HAP-1 (cell line): ENCODE data around the gene ADGRG3.

Source experiments
- DNase-seq, 2 experiments: peaks; one replicate each; pipeline ENCODE4 v3.0.0-alpha.2; 2016 to 2020; ENCODE audit warnings: low spot score in 2 of 2
- H3K27me3 ChIP-seq: fragments of 250-450 bp; sonication (Bioruptor Pico); 2 replicates; pipeline ENCODE4 v1.5.1; 2020; ENCODE audit warnings: low read depth, mild to moderate bottlenecking, moderate library complexity
- H3K36me3 ChIP-seq: fragments of 250-450 bp; sonication (Bioruptor Pico); replicated peaks from 2 replicates; pipeline ENCODE4 v1.5.1; 2020; ENCODE audit warnings: mild to moderate bottlenecking
- H3K4me1 ChIP-seq: fragments of 250-450 bp; sonication (Bioruptor Pico); 2 replicates; pipeline ENCODE4 v1.5.1; 2020; ENCODE audit warnings: mild to moderate bottlenecking
- H3K4me3 ChIP-seq: fragments of 250-450 bp; sonication (Bioruptor Pico); 2 replicates; pipeline ENCODE4 v1.5.1; 2020; ENCODE audit warnings: mild to moderate bottlenecking, moderate library complexity
- H3K9me3 ChIP-seq: fragments of 250-450 bp; sonication (Bioruptor Pico); 2 replicates; pipeline ENCODE4 v1.5.1; 2020; ENCODE audit warnings: mild to moderate bottlenecking, moderate library complexity
- in situ Hi-C: fragments of 300-500 bp; cut with MboI; formaldehyde crosslinking; loops from 3 replicates; pipeline ENCODE4 v1.14.3; 2020; ENCODE audit warnings: low sequenced_read_pairs, inconsistent platforms, mixed read lengths

ADGRG3 gene

GRCh38 chr16:57627184-57627871 is 40.8 kb upstream of the ADGRG3 start:
- no peak overlapping the region for H3K4me3 ChIP-seq
- no peaks in the 10 kb centered on the region for H3K9me3 ChIP-seq
- no peaks in the 10 kb centered on the region for H3K4me1 ChIP-seq
- no peaks in the 10 kb centered on the region for H3K27me3 ChIP-seq
- in situ Hi-C loops: no loop called here
- DNase-seq: peak in 1 of 2 experiments; percentile 34
- no peaks in the 10 kb centered on the region for H3K36me3 ChIP-seq

GRCh38 chr16:57628008-57628781 is 39.9 kb upstream of the ADGRG3 start, which contains the start of gene ADGRG1:
ADGRG1 (plus strand) TSS chr16:57628630; CDS start chr16:57650288, 21,658 bp downstream.
- H3K4me1 ChIP-seq: no peaks in the 10 kb centered on the region
- no peaks in the 10 kb centered on the region for H3K9me3 ChIP-seq
- H3K36me3 ChIP-seq: no peaks in the 10 kb centered on the region
- in situ Hi-C loops: no loop called here
- no peaks in the 10 kb centered on the region for H3K27me3 ChIP-seq
- no peak within 1 kb of the TSS for H3K4me3 ChIP-seq
- peak in 1 of 2 experiments; percentile 55 for DNase-seq

- in situ Hi-C loops: no loop called here
- no peak for DNase-seq
- Histone ChIP-seq H3K4me3 (no peak overlapping the region), H3K27me3 (no peaks in the 10 kb centered on the region), H3K4me1 (no peaks in the 10 kb centered on the region), H3K36me3 (no peaks in the 10 kb centered on the region), H3K9me3 (no peaks in the 10 kb centered on the region)
These were observed 39.3 kb upstream of the ADGRG3 start for GRCh38 chr16:57628783-57629293.

- no peak for DNase-seq
- H3K4me1 ChIP-seq: no peaks in the 10 kb centered on the region
- no peaks in the 10 kb centered on the region for H3K9me3 ChIP-seq
These were observed 38.3 kb upstream of the ADGRG3 start for GRCh38 chr16:57629516-57630406.

GRCh38 chr16:57630407-57630797 is 37.7 kb upstream of the ADGRG3 start:
- H3K4me3 ChIP-seq: no peak overlapping the region
- in situ Hi-C loops: no loop called here
- H3K27me3 ChIP-seq: no peaks in the 10 kb centered on the region
- no peaks in the 10 kb centered on the region for H3K4me1 ChIP-seq
- no peaks in the 10 kb centered on the region for H3K9me3 ChIP-seq
- no peak for DNase-seq
- no peaks in the 10 kb centered on the region for H3K36me3 ChIP-seq

More at GRCh38 chr16:57629516-57630406, 38.3 kb upstream of the ADGRG3 start:
- no peaks in the 10 kb centered on the region for H3K36me3 ChIP-seq
- in situ Hi-C loops: no loop called here
- H3K27me3 ChIP-seq: no peaks in the 10 kb centered on the region
- H3K4me3 ChIP-seq: no peak overlapping the region

- H3K4me1 ChIP-seq: no peaks in the 10 kb centered on the region
- no peak overlapping the region for H3K4me3 ChIP-seq
- in situ Hi-C loops: no loop called here
- H3K27me3 ChIP-seq: no peaks in the 10 kb centered on the region
- DNase-seq: no peak
- H3K36me3 ChIP-seq: no peaks in the 10 kb centered on the region
- no peaks in the 10 kb centered on the region for H3K9me3 ChIP-seq
These were observed 36.9 kb upstream of the ADGRG3 start for GRCh38 chr16:57630931-57631845.

- DNase-seq: no peak
- Histone ChIP-seq H3K4me1 (no peaks in the 10 kb centered on the region), H3K36me3 (no peaks in the 10 kb centered on the region), H3K27me3 (no peaks in the 10 kb centered on the region), H3K4me3 (no peak overlapping the region), H3K9me3 (no peaks in the 10 kb centered on the region)
- in situ Hi-C loops: no loop called here
These were observed 35.5 kb upstream of the ADGRG3 start for GRCh38 chr16:57632568-57632967.

GRCh38 chr16:57633383-57634064 is 34.6 kb upstream of the ADGRG3 start:
- no peaks in the 10 kb centered on the region for H3K27me3 ChIP-seq
- H3K9me3 ChIP-seq: no peaks in the 10 kb centered on the region
- H3K4me1 ChIP-seq: no peaks in the 10 kb centered on the region
- no peak for DNase-seq
- in situ Hi-C loops: no loop called here
- no peaks in the 10 kb centered on the region for H3K36me3 ChIP-seq
- no peak overlapping the region for H3K4me3 ChIP-seq

- H3K9me3 ChIP-seq: no peaks in the 10 kb centered on the region
- H3K36me3 ChIP-seq: no peaks in the 10 kb centered on the region
- no peak for DNase-seq
- no peak overlapping the region for H3K4me3 ChIP-seq
- in situ Hi-C loops: no loop called here
- no peaks in the 10 kb centered on the region for H3K4me1 ChIP-seq
- H3K27me3 ChIP-seq: no peaks in the 10 kb centered on the region
These were observed 33.9 kb upstream of the ADGRG3 start for GRCh38 chr16:57634171-57634570.

- no peak for DNase-seq
- no peaks in the 10 kb centered on the region for H3K27me3 ChIP-seq
- in situ Hi-C loops: no loop called here
- H3K4me1 ChIP-seq: no peaks in the 10 kb centered on the region
- no peaks in the 10 kb centered on the region for H3K9me3 ChIP-seq
- H3K4me3 ChIP-seq: no peak overlapping the region
- H3K36me3 ChIP-seq: no peaks in the 10 kb centered on the region
These were observed 32.6 kb upstream of the ADGRG3 start for GRCh38 chr16:57635266-57636097.

GRCh38 chr16:57636184-57636583 is 31.9 kb upstream of the ADGRG3 start:
- H3K9me3 ChIP-seq: no peaks in the 10 kb centered on the region
- in situ Hi-C loops: no loop called here
- H3K27me3 ChIP-seq: no peaks in the 10 kb centered on the region
- H3K36me3 ChIP-seq: no peaks in the 10 kb centered on the region
- DNase-seq: no peak
- no peak overlapping the region for H3K4me3 ChIP-seq
- H3K4me1 ChIP-seq: no peaks in the 10 kb centered on the region

GRCh38 chr16:57637020-57637419 is 31.1 kb upstream of the ADGRG3 start:
- Histone ChIP-seq H3K36me3 (no peaks in the 10 kb centered on the region), H3K9me3 (no peaks in the 10 kb centered on the region), H3K4me1 (no peaks in the 10 kb centered on the region), H3K27me3 (no peaks in the 10 kb centered on the region), H3K4me3 (no peak overlapping the region)
- in situ Hi-C loops: no loop called here
- no peak for DNase-seq
